ENCODE measurements around the gene SOS2. TPM values are rescaled to one million over a fixed set of nuclear protein-coding genes. Genes with fewer than 3 reads are reported as not detected.

Gene SOS2

GRCh38 chr14:50069325-50069724 is 162.1 kb downstream of the SOS2 start:
- no CpG with 5 or more reads among the region's 2 CpGs for WGBS, 2 donors (ENCODE audit: extremely low coverage in 2 of 2, insufficient read length in 2 of 2, insufficient replicate concordance in 1 of 2)
- no peak overlapping the region for H3K9ac ChIP-seq (ENCODE audit: low read depth, low read length, poor library complexity)
- no peak overlapping the region for H4K8ac ChIP-seq (ENCODE audit: low read depth, low read length)
- H2BK12ac ChIP-seq (ENCODE audit: low read length): no peak overlapping the region
- H2BK5ac ChIP-seq (ENCODE audit: low read length): no peak overlapping the region
- H3K79me1 ChIP-seq (ENCODE audit: low read depth, low read length): no peaks in the 10 kb centered on the region
- no peak overlapping the region for H2AFZ ChIP-seq (ENCODE audit: low read length)
- no peaks in the 10 kb centered on the region for H3K36me3 ChIP-seq (replicated peaks in 1 of 2; ENCODE audit: control insufficient read depth in 2 of 2, insufficient read depth in 2 of 2, low read length in 2 of 2)
- H2BK120ac ChIP-seq (ENCODE audit: low read depth, low read length): no peak overlapping the region
- no peak overlapping the region for H2BK15ac ChIP-seq (ENCODE audit: low read length)
- no peak overlapping the region for H3K4me3 ChIP-seq (ENCODE audit: low read length in 2 of 2)
- no peak for DNase-seq (ENCODE audit: low spot score)
- no peak overlapping the region for H3K4ac ChIP-seq (ENCODE audit: low read length)
- no peaks in the 10 kb centered on the region for H3K4me1 ChIP-seq (ENCODE audit: control insufficient read depth in 2 of 2, insufficient read depth in 1 of 2, low read depth in 1 of 2, low read length in 2 of 2)
- H3K4me2 ChIP-seq (ENCODE audit: insufficient read depth, low read length, poor library complexity, severe bottlenecking): no peak overlapping the region
- no peak overlapping the region for H3K23ac ChIP-seq (ENCODE audit: low read depth, low read length, poor library complexity)
- H3K9me3 ChIP-seq (replicated peaks in 1 of 2; ENCODE audit: control insufficient read depth in 2 of 2, insufficient read depth in 1 of 2, low read depth in 1 of 2, low read length in 2 of 2): no peaks in the 10 kb centered on the region
- H3K18ac ChIP-seq (ENCODE audit: low read length): no peak overlapping the region
- H4K91ac ChIP-seq (ENCODE audit: low read depth, low read length, poor library complexity): no peak overlapping the region
- H3K27me3 ChIP-seq (ENCODE audit: control insufficient read depth in 3 of 3, insufficient read depth in 3 of 3, low read depth in 1 of 3, low read length in 3 of 3): no peaks in the 10 kb centered on the region
- H3K27ac ChIP-seq (replicated peaks; ENCODE audit: low read length): no peak overlapping the region
- no peak overlapping the region for H2AK5ac ChIP-seq (ENCODE audit: low read depth, low read length)
- no peak overlapping the region for H3K14ac ChIP-seq (ENCODE audit: low read length)

DNA sequence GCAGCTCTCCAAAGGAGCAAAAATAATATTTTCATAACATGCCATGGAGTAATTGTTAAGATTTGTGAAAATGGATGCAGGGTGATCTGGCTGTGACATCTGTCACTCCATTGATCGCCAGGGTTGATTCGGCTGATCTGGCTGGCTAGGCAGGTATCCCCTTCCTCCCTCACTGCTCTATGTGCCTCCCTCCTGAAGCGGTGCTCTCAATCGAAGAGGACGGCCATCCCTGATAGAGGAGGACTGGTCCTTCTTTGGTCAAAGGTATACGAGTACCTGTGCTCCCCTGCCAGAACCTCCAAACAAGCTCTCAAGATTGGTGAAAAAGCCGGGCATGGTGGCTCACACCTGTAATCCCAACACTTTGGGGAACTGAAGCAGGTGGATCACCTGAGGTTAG is 162.9 kb downstream of the SOS2 start:
- H3K27me3 ChIP-seq (ENCODE audit: control insufficient read depth in 3 of 3, insufficient read depth in 3 of 3, low read depth in 1 of 3, low read length in 3 of 3): no peaks in the 10 kb centered on the region
- H3K9me3 ChIP-seq (replicated peaks in 1 of 2; ENCODE audit: control insufficient read depth in 2 of 2, insufficient read depth in 1 of 2, low read depth in 1 of 2, low read length in 2 of 2): no peaks in the 10 kb centered on the region
- no peak for DNase-seq (ENCODE audit: low spot score)
- no peak overlapping the region for H3K18ac ChIP-seq (ENCODE audit: low read length)
- no CpG with 5 or more reads among the region's 7 CpGs for WGBS, 2 donors (ENCODE audit: extremely low coverage in 2 of 2, insufficient read length in 2 of 2, insufficient replicate concordance in 1 of 2)
- no peak overlapping the region for H2BK5ac ChIP-seq (ENCODE audit: low read length)
- H4K8ac ChIP-seq (ENCODE audit: low read depth, low read length): no peak overlapping the region
- no peak overlapping the region for H2AK5ac ChIP-seq (ENCODE audit: low read depth, low read length)
- H3K4me1 ChIP-seq (ENCODE audit: control insufficient read depth in 2 of 2, insufficient read depth in 1 of 2, low read depth in 1 of 2, low read length in 2 of 2): no peaks in the 10 kb centered on the region
- no peak overlapping the region for H3K4ac ChIP-seq (ENCODE audit: low read length)
- H2BK12ac ChIP-seq (ENCODE audit: low read length): no peak overlapping the region
- H3K23ac ChIP-seq (ENCODE audit: low read depth, low read length, poor library complexity): no peak overlapping the region
- no peak overlapping the region for H4K91ac ChIP-seq (ENCODE audit: low read depth, low read length, poor library complexity)
- H2BK120ac ChIP-seq (ENCODE audit: low read depth, low read length): no peak overlapping the region
- no peaks in the 10 kb centered on the region for H3K79me1 ChIP-seq (ENCODE audit: low read depth, low read length)
- no peaks in the 10 kb centered on the region for H3K36me3 ChIP-seq (replicated peaks in 1 of 2; ENCODE audit: control insufficient read depth in 2 of 2, insufficient read depth in 2 of 2, low read length in 2 of 2)
- no peak overlapping the region for H3K27ac ChIP-seq (replicated peaks; ENCODE audit: low read length)
- no peak overlapping the region for H2AFZ ChIP-seq (ENCODE audit: low read length)
- no peak overlapping the region for H2BK15ac ChIP-seq (ENCODE audit: low read length)
- no peak overlapping the region for H3K4me2 ChIP-seq (ENCODE audit: insufficient read depth, low read length, poor library complexity, severe bottlenecking)
- no peak overlapping the region for H3K4me3 ChIP-seq (ENCODE audit: low read length in 2 of 2)
- no peak overlapping the region for H3K14ac ChIP-seq (ENCODE audit: low read length)
- H3K9ac ChIP-seq (ENCODE audit: low read depth, low read length, poor library complexity): no peak overlapping the region

- Histone ChIP-seq H3K9me3 (replicated peaks in 1 of 2; ENCODE audit: control insufficient read depth in 2 of 2, insufficient read depth in 1 of 2, low read depth in 1 of 2, low read length in 2 of 2) (no peaks in the 10 kb centered on the region), H3K27me3 (ENCODE audit: control insufficient read depth in 3 of 3, insufficient read depth in 3 of 3, low read depth in 1 of 3, low read length in 3 of 3) (no peaks in the 10 kb centered on the region), H3K4ac (ENCODE audit: low read length) (no peak overlapping the region), H2BK15ac (ENCODE audit: low read length) (no peak overlapping the region), H3K4me1 (ENCODE audit: control insufficient read depth in 2 of 2, insufficient read depth in 1 of 2, low read depth in 1 of 2, low read length in 2 of 2) (no peaks in the 10 kb centered on the region), H2BK5ac (ENCODE audit: low read length) (no peak overlapping the region), H2AK5ac (ENCODE audit: low read depth, low read length) (no peak overlapping the region), H3K79me1 (ENCODE audit: low read depth, low read length) (no peaks in the 10 kb centered on the region), H3K23ac (ENCODE audit: low read depth, low read length, poor library complexity) (no peak overlapping the region), H2BK120ac (ENCODE audit: low read depth, low read length) (no peak overlapping the region), H3K4me3 (ENCODE audit: low read length in 2 of 2) (no peak overlapping the region), H4K91ac (ENCODE audit: low read depth, low read length, poor library complexity) (no peak overlapping the region), H3K14ac (ENCODE audit: low read length) (no peak overlapping the region), H2BK12ac (ENCODE audit: low read length) (no peak overlapping the region), H3K9ac (ENCODE audit: low read depth, low read length, poor library complexity) (no peak overlapping the region), H3K36me3 (replicated peaks in 1 of 2; ENCODE audit: control insufficient read depth in 2 of 2, insufficient read depth in 2 of 2, low read length in 2 of 2) (no peaks in the 10 kb centered on the region), H4K8ac (ENCODE audit: low read depth, low read length) (no peak overlapping the region), H3K18ac (ENCODE audit: low read length) (no peak overlapping the region), H3K27ac (replicated peaks; ENCODE audit: low read length) (no peak overlapping the region), H3K4me2 (ENCODE audit: insufficient read depth, low read length, poor library complexity, severe bottlenecking) (no peak overlapping the region), H2AFZ (ENCODE audit: low read length) (no peak overlapping the region)
- DNase-seq (ENCODE audit: low spot score): no peak
- WGBS, 2 donors (ENCODE audit: extremely low coverage in 2 of 2, insufficient read length in 2 of 2, insufficient replicate concordance in 1 of 2): no CpG with 5 or more reads among the region's 8 CpGs
These were observed 163.5 kb downstream of the SOS2 start for GRCh38 chr14:50067723-50068495.

Small RNAs within 50 kb of the gene (small RNA-seq; reads per million reads assigned to genes)
- gene RF00019 (ENCODE audit: insufficient read depth): not detected

Measured in neuronal stem cell (in vitro differentiated cells).